Stimulated activated CD8-positive, alpha-beta memory T cell treated with anti-CD3 and anti-CD28 coated beads, Interleukin-15, amount 100 ng/mL, for 4 hours (primary cell): Measurements from ENCODE around the gene C3orf18.

ENCODE experiments used
- DNase-seq, 2 donors: peaks; one replicate each; pipeline ENCODE4 v3.0.0-alpha.2; 2020; ENCODE audit warnings: low read depth in 2 of 2

C3orf18 gene

DNA sequence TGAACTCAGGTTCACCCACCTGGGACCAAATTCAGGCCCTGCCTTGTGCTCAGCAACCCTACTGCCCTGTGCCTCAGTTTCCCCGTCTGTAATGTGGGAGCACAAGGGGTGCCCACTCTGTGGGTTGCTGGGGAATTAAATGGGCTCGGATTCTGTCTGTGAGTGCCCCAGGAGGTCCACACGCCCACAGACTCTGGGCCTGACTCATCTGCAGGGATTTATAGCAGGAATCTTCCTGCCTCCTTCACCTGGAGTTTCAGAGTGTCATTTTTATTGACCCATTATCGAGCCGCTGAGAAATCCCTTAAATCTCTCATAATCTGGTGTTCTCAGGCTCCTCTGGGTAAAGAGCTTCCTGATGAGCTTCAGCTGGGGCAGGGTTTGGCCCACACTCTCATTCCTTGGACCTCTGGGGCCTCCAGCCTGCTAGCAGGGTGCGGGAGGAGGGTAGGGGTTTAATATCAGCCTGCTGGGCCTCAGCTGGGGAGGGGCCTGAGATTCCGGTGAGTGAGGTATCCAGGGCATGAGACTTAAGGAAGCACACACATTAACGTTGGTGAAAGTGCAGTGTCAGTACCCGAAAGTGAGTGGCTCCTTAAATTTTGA lies 16.4 kb downstream of the C3orf18 start:
- no peak for DNase-seq

GRCh38 chr3:50550079-50550736 lies 17.3 kb downstream of the C3orf18 start:
- DNase-seq = no peak

GRCh38 chr3:50549226-50549625 lies 18.3 kb downstream of the C3orf18 start:
- DNase-seq = no peak

GRCh38 chr3:50545781-50546180 lies 21.8 kb downstream of the C3orf18 start:
- no peak for DNase-seq

GRCh38 chr3:50542177-50543034 lies 25.1 kb downstream of the C3orf18 start:
- peak in 1 of 2 donors; percentile 9 for DNase-seq

GRCh38 chr3:50539356-50540286 lies 27.9 kb downstream of the C3orf18 start:
- no peak for DNase-seq

DNA sequence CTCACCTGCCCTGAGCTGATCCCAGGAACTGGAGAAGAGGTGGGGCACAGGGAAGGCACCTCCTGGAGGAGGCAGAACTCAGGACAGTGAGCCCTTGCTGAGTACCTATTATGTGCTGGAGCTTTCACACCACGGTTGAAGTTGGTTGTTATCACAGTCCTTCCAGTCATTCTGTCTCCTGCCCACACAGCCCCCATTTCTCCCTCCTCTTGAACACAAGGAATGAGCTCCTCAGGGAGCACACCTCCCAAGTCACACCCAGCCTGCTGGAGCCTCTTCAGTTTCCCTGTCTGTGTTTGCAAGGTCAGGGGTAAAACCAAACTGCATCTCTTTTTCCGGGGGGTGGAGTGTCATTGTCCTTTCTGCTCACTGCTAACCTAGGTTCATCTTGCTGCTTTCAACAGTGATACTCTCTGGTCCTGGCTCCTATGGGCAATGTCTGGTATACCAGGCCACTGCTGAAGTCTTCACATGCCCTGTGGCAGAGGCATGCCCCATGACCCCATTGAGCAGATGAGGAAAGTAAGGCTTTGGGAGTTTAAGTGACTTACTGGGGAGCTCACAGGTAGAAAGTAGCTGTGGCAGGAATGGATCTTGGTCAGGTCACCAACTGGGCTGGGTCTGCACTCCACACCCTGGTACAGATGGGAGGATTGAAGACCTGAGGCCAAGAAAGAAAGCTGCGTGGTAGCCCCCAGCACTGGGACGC lies 30.0 kb downstream of the C3orf18 start:
- DNase-seq = no peak

DNA sequence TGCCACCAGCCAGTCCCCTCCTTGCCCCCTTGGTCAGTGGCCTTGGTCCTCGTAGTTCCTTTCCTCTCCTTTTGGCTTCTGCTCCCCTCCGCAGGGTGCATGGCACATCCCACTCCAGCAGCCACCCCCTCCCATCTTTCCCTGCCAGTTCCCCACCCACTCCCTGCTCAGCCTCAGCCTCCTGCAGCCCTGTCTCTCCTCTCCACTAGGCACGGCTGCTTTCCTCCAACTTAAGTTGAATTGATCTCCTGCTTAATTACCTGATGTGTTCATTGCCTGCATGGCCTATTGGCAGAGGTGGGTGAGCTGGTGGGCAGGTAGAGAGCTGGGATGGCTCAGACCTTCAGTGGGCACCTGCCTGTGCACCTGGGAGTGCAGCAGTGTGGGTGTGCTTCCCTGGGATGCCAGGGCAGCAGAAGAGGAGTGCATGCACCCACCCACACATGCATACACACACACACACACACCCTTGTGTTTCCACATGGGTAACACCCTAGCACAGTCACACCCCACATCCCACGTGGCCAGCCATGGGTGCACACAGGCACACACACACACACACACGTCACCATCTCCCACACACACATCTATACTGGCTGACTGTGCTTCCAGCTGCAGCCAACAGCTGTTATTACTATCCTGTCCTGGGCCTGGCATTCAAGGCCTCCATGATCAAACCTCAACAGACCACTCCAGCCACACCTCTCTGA lies 30.9 kb downstream of the C3orf18 start:
- no peak for DNase-seq

GRCh38 chr3:50534681-50535330 lies 32.7 kb downstream of the C3orf18 start:
- DNase-seq = no peak

DNA sequence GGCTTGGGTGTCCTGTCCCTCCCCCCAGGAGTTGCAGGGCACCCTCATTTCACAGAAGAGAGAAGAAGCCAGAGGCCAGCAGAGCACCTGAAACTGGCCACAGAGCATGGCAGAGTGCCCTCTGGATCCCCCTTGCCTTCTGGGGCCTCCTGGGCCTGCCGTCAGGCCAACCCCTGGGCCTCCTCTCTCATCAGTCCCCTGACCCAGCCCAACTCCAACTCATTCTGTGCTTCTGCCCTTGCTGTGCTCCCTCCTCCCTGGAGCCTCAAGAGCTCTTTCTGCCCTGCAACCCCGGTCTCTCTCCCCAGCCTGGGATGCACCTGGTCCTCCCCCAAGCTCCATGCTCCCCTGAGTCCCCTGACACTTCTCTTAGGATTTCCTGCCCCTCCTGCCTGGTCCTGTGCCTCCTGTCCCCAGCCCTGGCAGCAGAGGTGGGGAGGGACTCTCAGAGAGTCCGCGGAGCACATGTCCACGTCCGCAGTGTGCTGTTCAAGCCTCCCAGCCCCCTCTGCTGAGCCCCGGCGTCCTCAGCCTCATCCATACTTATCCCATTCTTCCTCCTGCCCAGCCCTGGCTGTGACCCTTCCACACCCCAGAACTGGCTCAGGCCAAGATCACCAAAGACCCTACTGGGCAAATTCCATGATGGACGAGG lies 33.6 kb downstream of the C3orf18 start:
- no peak for DNase-seq

- DNase-seq = no peak
These were observed 34.2 kb downstream of the C3orf18 start for GRCh38 chr3:50533316-50533715.

- DNase-seq = no peak
These were observed 35.4 kb downstream of the C3orf18 start for GRCh38 chr3:50532062-50532705.

DNA sequence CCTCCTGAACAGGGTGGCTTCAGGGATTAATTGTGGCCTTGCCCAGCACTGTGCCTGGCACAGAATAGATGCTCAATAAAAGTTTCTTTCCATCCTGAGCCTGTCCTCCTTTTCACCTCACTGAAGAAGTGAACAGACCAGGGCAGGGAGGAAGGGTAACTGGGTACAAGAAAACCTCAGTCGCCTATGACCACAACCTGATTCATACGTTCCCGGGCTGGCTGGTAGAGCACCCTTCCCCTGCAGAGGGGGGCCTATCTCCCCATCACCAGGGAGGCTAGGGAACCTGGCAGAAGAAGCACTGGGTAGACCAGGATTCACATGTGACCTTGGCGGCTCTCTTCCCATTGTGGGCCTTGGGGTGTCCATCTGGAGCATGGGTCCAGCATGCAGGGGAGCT lies 36.3 kb downstream of the C3orf18 start:
- DNase-seq = no peak

- DNase-seq = no peak
These were observed 37.3 kb downstream of the C3orf18 start for GRCh38 chr3:50530001-50530970.

- DNase-seq = peak; percentile 6 to 7
These were observed 41.6 kb downstream of the C3orf18 start for GRCh38 chr3:50525987-50526386.

- no peak for DNase-seq
These were observed 42.2 kb downstream of the C3orf18 start for GRCh38 chr3:50525191-50525910.

GRCh38 chr3:50524746-50525145 lies 42.8 kb downstream of the C3orf18 start:
- DNase-seq = no peak
